Left cardiac atrium (tissue), 4 donors: ENCODE data around the gene FAM72A. TPM values are rescaled to one million over a fixed set of nuclear protein-coding genes. Genes with fewer than 3 reads are reported as not detected.
"Not testable (repeated sequence)": the region's sequence is repeated elsewhere in the genome, so short reads cannot be mapped to it uniquely, and the experiment has no call there.

Source experiments
- ATAC-seq, 2 donors: fragments of 200-7000 bp; cut with Tn5 transposase; one replicate each; pipeline ENCODE4 v1.9.1; 2020; ENCODE audit warnings: mild to moderate bottlenecking in 2 of 2, moderate library complexity in 2 of 2
- DNase-seq: peaks from one replicate; pipeline ENCODE4 v3.0.0-alpha.2; 2020
- intact Hi-C, 2 donors: fragments of 100-400 bp; cut with DNase I; formaldehyde crosslinking; loops; one replicate each; pipeline versions ENCODE4 v1.14.1 to v1.15.1; 2022 to 2023
- long read RNA-seq: library from polyadenylated mRNA; unstranded; transcript quantifications from one replicate; pipeline ENCODE4 v2.0.0, GENCODE V29; 2021
- total RNA-seq, 2 donors: library from RNA; stranded (reverse); fragmentation: NEBNext Ultra II Directional; extraction: Animal tissue kit (Norgen Biotek cat#: 25700); gene quantifications; one replicate each; pipeline ENCODE4 v1.2.1, GENCODE V29; 2021
- donor health status: DM: no; HTN: yes; CAD: no.
- donor health status: DM: no; HTN: yes; CAD: no; lungs with severe emphysema.
- donor health status: DM: yes; HTN: yes; CAD: no.
- donor health status: Dilated cardiomyopathy.

FAM72A gene
- 1 to 10 TPM; 1.5 to 2.0 TPM for total RNA-seq
- long read RNA-seq, result 0 reads

DNA sequence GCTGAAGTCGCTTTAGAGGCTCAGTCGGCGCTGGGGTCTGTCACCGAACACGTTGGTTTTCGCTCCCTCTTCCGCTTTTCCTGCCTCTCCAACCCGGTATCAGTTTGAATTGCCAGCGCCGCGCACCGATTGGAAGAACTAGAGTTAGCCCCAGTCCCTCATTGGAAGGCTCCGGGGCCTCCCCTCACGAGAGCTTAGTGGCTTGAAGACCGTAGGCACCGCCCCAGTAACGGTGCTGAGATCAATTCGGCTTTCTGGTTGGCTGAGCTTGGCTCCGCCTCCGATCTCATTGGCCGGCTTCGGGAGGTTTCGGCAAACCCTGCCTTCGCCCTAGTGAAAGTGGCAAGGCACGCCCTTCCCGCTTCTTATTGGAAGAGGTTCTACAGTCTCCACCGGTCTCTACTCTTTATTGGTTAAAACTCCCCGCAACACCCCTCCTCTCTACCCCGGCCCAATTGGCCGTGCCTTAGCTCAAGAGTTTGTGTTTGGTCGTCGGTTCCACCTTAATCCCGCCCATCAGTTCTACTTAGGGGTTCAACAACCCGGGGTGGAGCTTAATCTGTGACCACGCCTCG lies at the start of gene FAM72A:
Gene FAM72A, minus strand, starts transcription at position 51 of the 575 bp plus-strand sequence. CDS start 814 bp downstream, outside the sequence.
- intact Hi-C loops, result not testable (repeated sequence)
- ATAC-seq (peak; percentile 89 to 90), DNase-seq (peak; percentile 98)

DNA sequence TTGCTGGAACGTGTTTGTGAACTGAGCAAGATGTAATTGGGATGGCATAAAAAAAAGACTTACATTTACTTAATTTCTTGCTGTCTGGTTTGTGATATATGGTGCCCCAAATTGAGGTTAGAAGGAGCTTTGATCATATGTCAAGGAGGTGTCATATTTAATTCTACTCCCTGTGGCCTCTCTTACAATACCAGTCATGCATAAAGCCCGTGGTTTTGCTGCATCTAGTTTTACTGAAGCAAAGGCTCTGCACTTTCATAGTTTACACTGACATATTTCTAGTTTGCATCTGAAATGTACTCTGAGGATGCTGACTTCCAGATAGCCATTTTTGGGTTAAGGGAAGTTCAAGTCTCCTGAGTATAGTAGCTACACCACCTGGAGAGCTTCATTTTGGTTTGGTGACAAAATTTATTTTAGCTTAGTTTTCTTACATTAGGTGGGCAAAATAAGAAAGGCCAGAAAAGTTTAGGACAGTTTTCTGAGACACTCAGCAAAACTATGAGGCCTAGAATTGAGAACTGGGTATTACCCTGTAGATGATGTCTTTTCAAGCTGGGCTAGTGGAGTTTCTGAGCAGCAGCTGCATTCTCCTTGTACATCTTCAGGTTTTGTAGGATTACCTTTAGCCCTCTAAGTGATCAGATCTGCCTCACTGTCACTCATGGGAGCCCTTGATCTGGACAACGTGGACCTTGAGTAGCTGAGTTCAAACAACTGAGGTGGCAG lies 48.5 kb upstream of the FAM72A start:
- DNase-seq, intact Hi-C loops, ATAC-seq: not testable (repeated sequence)

- DNase-seq, intact Hi-C loops: not testable (repeated sequence)
- peak; percentile 54 to 65 for ATAC-seq
These were observed 43.7 kb upstream of the FAM72A start for GRCh38 chr1:206246129-206246886.

- ATAC-seq, DNase-seq, intact Hi-C loops: not testable (repeated sequence)
These were observed 42.8 kb upstream of the FAM72A start for GRCh38 chr1:206245479-206245878.

- intact Hi-C loops, DNase-seq: not testable (repeated sequence)
- ATAC-seq, result peak; percentile 64 to 81
These were observed 40.7 kb upstream of the FAM72A start for GRCh38 chr1:206243335-206243734.

DNA sequence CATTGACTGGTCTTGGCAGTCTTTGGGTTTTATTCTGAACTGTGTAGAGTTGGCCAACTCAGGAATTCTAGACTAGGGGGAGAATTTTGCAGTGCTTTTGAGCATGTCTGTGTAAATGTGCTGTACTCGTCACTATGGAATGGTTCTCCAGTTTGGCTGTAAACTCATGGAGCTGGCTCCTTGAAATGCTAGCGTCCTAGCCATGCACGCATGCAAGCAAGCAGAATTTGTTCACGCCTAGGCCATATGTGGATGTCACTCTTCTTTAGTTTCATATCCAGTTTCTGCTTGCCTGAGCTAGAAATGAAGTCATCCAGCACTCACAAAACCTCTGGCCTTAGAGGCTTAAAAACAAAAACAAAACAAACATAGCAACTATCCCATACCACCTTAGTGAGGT lies 37.6 kb upstream of the FAM72A start:
- peak in 1 of 2 donors; percentile 33 for ATAC-seq
- intact Hi-C loops, DNase-seq: not testable (repeated sequence)

DNA sequence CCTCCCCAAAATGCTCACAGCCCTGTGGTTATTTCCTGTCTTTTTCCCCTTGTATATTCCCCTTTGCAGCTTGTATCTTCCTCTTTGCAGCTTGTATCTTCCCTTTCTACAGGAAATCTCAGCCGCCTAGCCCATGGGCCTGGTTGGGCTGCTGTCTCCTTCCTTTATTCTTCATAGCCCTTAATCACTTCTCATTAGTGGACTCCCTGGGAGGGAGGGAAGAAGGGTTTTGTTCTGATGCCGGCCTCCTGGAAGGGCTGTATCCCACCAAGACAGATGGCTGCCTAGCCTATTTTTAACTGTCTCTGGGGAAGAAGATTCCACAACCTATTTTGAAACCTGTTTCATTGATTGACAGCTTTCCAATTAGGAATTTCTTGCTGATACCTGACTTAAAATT lies 32.6 kb upstream of the FAM72A start:
- DNase-seq, intact Hi-C loops, ATAC-seq: not testable (repeated sequence)

DNA sequence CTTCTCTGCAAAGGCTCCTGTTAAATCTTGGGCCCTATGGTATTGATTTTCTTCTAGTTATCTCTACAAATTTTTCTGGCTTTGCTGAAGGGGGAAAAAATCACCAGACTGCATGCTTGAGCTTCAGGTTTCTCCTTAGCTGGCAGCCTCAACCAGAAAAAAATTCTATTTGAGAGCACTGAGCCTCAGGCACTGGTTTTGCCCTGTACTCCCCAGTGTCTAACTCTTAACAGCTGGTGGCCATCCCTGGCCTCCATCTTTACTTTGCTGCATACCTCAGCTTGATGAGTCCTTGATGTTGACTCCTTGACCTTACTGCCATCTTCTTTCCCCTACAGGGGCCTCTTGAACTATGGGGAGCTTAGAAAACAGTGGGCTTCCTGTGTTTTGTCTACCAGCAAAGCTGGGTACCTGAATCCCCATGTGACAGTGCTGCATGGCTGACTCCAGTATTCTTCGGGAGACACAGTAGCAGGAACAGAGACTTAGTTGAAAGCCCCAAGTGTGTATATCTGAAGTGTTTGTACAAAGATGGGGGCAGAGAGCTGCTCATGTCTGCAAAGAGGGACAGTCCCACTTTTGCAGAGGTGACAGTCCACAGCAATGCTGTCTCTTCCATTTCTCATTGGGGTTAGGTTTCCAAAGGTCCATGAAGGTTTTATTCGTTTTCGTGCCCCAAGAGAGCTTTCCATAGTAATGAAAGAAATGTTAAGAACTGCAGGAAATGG lies 31.7 kb upstream of the FAM72A start:
- intact Hi-C loops, DNase-seq, ATAC-seq: not testable (repeated sequence)

DNA sequence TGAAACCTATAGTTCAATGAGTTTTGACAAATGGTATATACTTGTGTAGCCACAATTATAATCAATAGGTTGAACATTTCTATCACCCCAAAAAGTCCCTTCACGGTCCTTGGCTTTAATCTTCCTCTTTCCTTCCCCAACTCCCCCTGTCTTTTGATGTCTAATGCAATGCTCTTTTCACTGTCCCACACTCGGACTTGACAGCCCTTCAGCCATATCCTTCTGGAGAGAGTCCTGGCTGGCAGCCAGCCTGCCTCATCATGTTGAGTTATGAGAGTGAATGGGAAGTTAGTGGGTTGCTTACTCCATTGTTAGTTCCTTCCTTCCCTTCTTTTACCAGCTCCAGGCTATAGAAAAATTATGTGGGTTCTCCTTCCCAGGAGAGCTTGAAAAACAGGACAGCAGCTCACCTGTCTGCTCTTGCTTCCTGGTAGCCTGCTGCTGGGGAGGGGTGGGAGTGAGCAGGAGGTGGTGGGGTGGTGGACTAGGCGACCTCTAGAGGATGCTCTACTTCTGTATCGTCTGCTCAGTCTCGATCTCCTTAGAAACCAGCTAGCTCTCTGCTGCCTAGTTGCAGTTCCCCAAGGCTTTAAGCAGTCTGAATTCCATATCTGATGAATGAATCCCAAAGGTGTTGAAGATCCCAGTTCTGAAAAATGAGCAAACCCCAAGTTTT lies 30.5 kb upstream of the FAM72A start:
- ATAC-seq, result peak; percentile 78 to 84
- DNase-seq, intact Hi-C loops: not testable (repeated sequence)

GRCh38 chr1:206231989-206232388 lies 29.4 kb upstream of the FAM72A start:
- peak; percentile 39 to 91 for ATAC-seq
- intact Hi-C loops, DNase-seq: not testable (repeated sequence)

DNA sequence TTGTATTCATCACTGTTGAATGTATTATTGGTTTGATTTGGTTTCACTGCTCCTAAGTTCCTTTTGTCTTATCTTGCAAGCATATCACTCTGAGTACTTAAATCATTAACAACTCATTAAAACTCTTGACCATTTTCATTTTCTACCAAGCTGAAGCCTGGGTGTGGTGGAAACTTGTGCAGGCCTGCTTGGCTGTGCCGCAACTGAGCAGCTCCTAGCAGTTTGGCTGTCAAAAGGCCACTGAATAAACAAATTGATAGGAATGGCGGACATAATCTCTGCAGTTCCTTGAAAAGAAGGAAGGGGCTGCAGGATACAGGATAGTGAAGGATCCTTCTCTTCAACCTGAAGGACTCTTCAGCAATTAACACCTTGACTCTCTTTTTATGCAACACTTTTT lies 26.6 kb upstream of the FAM72A start:
- ATAC-seq, intact Hi-C loops, DNase-seq: not testable (repeated sequence)

- peak in 1 of 2 donors; percentile 9 for ATAC-seq
- DNase-seq, intact Hi-C loops: not testable (repeated sequence)
These were observed 24.2 kb upstream of the FAM72A start for GRCh38 chr1:206226886-206227285.

- intact Hi-C loops, ATAC-seq, DNase-seq: not testable (repeated sequence)
These were observed 22.7 kb upstream of the FAM72A start for GRCh38 chr1:206225386-206225785.

DNA sequence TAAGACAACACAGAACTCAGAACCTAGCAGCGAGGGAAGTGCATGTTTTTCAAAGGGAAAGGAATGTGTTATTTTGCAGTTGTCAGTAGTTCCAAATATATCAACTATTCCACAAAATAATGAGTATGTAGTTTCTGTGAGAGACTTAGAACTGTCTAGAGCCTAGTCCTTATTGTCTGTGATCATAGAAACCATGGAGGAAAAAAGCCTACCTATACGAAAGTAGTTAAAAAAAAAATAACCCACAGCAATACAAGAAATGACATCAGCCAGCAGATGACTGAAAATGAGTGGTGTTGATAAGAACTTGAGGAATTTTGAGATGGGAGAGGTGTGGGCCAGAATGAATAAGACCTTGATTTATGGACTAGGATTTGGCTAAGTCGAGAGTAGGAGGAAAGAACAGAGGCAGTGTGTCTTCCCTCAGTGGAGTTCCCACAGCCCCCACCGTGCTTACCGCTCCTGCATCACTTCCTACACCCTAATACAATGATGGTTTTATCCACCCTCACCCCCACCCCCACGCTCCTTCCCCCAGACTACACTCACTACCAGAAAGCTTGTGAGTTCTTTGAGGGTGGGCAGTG lies 21.6 kb upstream of the FAM72A start:
- intact Hi-C loops, DNase-seq: not testable (repeated sequence)
- peak in 1 of 2 donors; percentile 59 for ATAC-seq

DNA sequence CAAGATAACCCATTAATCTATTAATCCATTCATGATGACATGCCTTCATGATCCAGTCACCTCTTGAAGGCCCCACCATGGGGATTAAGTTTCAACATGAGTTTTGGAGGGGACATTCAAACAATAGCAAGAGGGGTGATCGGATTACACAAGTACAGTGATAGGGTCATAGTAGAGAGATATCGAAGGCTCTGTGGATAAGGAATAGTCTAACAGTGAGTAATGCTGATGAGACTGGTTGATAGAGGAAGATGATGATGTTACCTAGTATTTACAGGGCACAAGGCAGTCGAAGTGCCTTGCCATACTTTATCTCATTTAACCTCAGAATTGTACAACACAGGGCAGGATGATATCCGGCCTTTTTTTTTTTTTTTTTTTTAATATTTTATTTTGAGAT lies 18.9 kb upstream of the FAM72A start:
- intact Hi-C loops, DNase-seq, ATAC-seq: not testable (repeated sequence)

DNA sequence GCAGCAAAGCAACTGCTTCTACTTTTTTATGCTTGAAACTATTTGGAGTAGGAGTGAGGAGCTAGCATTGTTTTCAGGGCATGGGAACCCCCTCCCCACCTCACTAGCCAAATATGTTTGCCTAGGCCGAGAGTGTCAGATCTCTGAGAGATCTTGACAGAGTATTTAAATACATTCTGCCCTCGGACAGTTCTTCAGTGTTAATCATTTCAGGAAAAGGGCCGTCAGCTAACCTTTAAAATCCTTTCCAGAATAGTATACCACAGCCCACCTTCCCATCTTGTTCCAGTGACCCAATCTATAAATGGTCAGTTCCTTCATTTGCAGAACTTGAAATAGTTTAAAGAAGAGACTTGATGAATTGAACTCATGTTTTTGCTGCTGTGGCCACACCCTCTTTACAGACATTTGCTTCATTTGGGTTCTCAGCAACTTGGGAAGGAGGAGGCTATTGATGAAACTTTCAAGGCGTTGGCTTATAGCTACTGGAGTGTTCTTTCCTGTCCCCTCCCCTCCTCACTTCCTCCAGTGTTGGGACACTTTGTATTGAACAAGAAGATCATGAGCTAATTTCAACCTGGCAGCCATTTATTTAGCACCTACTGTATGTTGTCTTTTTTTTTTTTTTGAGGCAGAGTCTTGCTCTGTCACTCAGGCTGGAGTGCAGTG lies 17.8 kb upstream of the FAM72A start:
- DNase-seq, intact Hi-C loops: not testable (repeated sequence)
- peak in 1 of 2 donors; percentile 69 for ATAC-seq
